RCC 7860 (cell line): ENCODE results near the gene PRUNE2.
"Not testable (repeated sequence)": the region's sequence is repeated elsewhere in the genome, so short reads cannot be mapped to it uniquely, and the experiment has no call there.

Experiments
- DNase-seq: peaks from one replicate; pipeline ENCODE4 v3.0.0-alpha.2; 2015; ENCODE audit warnings: low spot score
- FAIRE-seq: peaks from 2 replicates; lab custom pipeline; 2012; peaks lifted over from hg19 to GRCh38; lab: Jason Lieb, UNC

The PRUNE2 gene

GRCh38 chr9:76608575-76609273, 297.2 kb downstream of the PRUNE2 start:
- no peak for FAIRE-seq
- DNase-seq, result no peak

DNA sequence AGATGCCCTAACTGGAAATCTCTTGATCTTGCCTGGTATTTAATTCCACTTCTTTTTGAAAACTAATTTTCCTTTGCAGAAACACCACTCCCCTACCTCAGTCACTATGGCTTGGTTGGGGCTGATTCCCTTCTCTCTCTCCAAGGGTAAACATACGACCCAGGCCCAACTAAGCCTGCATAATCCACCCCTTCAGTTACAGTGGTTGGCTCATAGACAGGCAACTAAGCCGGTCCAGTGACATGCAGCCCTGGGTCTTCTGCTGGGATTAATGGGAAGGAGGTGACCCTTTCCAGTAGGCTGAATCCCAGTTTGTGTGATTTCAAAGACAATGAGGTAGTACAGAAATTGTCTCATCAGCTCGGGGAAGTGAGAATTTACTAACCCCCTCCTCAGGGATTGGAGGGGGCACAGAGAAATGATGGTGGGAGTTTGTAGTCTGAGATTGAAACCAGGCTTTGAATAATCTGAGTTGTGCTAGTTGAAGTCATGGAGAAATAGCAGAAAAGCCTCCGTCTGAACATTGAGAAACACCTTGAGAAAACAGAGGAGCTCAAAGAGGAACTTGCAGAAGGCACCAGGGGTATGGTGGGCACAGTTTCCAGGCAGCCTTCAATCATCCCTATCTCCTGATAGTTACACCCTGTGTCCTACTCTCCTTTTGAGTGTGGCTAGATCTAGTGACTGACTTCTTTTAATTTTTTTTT, 298.0 kb downstream of the PRUNE2 start:
- FAIRE-seq (no peak), DNase-seq (no peak)

GRCh38 chr9:76605321-76605900, 300.5 kb downstream of the PRUNE2 start:
- DNase-seq, result no peak
- no peak for FAIRE-seq

DNA sequence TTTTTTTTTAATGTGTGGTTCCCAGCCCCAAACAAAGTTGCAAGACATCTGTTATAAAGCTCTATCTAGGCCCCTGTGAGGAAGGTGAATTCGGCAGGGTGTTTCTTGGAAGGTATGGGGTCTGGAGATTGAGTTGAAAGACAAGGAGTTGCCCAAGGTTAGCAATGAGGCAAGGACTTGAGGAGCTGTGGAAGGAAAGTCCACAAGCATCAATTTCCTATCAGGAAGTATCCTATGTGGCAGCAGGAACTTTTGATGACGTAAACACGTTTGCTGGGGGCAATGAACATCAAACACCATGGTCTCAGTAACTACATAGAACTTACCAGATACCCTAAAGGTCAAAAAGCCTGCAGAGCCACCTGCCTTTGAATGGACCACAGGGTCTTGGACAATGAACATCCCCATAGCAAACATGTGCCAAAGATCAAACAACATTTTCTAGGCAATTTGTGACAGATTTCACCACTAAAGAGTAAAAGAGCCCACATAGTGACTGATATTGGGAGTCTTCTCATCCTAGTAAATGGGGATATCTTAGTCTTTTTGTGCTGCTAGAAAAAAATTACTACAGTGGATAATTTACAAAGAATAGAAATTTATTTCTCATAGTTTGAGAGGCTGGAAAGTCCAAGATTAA, 301.9 kb downstream of the PRUNE2 start:
- FAIRE-seq (no peak), DNase-seq (no peak)

DNA sequence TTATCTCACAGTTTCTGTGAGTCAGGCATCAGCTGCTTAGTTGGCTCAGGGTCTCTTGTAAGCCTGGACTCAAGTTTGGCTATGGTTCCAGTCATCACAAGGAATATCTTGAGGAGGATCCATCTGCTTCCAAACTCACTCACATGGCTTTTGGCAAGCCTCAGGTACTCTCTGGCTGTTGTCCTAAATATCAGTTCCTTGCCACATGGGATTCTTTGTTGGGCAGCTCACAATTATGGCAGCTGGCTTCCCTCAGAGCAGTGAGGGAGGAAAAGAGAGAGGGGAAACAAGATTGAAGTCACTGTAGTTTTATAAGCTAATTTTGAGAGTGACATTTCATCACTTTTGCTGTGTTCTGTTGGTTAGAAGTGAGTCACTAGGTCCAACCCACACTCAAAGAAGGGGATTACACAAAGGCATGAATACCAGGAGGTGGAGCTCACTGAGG, 302.4 kb downstream of the PRUNE2 start:
- FAIRE-seq (no peak), DNase-seq (no peak)

- DNase-seq (no peak), FAIRE-seq (no peak)
Observed at GRCh38 chr9:76602199-76602598, 303.7 kb downstream of the PRUNE2 start.

DNA sequence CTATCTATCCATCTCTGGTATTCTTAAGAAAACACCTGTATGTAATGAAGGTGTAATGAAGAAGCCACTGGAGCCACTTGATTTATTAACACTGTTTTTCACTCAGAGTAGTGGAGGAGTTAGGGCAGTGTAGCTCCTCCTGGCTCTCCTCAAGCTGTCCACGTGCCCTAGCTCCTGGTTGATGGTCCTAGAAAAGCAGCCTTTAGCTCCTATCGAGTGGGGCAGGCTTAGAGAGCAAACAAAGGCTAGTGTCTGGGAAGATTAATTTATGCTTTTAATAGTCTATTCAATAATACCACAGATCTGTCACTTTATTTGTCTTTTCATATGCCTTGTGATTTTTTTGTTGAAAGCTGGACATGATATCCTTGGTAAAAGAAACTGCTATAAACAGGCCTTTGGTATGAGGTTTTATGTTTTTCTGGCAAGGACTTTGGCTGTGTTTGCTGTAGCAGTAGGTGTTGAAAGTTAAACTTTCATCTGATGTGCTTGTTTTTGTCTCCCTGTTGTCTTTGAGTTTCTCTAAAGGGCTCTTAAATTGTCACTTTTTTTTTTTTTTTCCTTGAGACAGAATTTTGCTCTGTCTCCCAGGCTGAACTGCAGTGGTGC, 305.8 kb downstream of the PRUNE2 start:
- FAIRE-seq (no peak), DNase-seq (no peak)

- FAIRE-seq, result no peak
- DNase-seq, result no peak
Observed at GRCh38 chr9:76598981-76599380, 306.9 kb downstream of the PRUNE2 start.

GRCh38 chr9:76595645-76596044, 310.3 kb downstream of the PRUNE2 start:
- FAIRE-seq (no peak), DNase-seq (peak; percentile 49)

DNA sequence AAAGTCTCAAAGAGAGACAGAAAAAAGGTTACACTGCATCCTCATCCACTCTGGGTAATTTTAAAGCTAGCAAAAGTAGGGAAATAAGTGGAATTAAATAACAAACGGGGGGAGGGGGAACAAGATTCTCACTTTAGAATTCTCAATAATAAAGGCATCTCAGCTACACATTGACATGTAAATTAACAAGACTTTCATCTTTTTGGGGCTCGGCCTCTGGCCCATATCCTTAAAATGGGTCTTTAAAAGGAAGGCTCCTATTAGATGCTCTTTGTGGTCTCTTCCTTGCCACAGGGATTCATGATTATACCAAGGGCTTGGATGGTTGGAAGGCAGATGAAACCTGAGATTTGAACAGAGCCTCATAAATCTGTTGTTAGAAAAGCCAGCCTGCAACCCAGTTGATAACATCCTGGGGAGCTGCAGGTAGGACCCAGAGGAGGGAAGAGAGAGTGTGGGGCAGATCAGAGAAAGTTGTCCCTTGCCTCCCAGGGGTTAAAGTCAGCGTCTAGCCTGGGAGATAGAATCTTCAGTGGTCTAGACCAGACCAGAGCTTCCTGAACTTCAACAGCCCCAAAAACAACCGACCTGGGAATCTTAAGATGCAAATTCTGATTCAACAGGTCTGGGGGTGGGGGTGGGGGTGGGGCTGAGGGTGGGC, 311.0 kb downstream of the PRUNE2 start:
- DNase-seq, result no peak
- FAIRE-seq, result no peak

DNA sequence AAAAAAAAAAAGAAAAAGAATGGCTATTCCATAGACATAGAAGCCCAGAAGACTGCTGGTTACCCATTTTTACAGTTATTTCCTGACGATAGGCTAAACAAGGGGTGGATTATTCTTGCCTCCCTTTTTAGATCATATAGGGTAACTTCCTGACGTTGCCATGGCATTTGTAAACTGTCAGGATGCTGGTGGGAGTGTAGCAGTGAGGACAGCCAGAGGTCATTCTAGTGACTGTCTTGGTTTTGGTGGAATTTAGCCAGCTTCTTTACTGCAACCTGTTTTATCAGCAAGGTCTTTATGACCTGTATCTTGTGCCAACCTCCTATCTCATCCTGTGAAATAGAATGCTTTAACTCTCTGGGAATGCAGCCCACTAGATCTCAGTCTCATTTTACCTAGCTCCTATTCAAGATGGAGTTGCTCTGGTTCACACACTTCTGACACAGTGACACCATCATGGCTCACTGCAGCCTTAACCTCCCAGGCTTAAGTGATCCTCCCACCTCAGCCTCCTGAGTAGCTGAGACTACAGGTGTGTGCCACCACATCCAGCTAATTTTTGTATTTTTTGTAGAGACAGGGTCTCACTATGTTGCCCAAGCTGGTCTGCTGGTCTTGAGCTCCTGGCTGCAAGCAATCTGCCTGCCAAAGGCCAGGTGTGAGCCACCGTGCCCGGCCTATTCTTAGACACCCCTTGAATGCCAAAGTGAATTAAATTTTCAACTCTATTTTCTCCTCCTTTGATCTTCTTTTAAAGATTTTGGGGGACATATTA, 311.8 kb downstream of the PRUNE2 start:
- FAIRE-seq, result not testable (repeated sequence)

GRCh38 chr9:76592974-76593347, 313.0 kb downstream of the PRUNE2 start:
- FAIRE-seq (no peak), DNase-seq (no peak)

More for the DNA sequence above, 311.8 kb downstream of the PRUNE2 start:
- peak; percentile 39 for DNase-seq

GRCh38 chr9:76592091-76592973, 313.6 kb downstream of the PRUNE2 start:
- DNase-seq, result peak; percentile 23
- peak; percentile 52 for FAIRE-seq

DNA sequence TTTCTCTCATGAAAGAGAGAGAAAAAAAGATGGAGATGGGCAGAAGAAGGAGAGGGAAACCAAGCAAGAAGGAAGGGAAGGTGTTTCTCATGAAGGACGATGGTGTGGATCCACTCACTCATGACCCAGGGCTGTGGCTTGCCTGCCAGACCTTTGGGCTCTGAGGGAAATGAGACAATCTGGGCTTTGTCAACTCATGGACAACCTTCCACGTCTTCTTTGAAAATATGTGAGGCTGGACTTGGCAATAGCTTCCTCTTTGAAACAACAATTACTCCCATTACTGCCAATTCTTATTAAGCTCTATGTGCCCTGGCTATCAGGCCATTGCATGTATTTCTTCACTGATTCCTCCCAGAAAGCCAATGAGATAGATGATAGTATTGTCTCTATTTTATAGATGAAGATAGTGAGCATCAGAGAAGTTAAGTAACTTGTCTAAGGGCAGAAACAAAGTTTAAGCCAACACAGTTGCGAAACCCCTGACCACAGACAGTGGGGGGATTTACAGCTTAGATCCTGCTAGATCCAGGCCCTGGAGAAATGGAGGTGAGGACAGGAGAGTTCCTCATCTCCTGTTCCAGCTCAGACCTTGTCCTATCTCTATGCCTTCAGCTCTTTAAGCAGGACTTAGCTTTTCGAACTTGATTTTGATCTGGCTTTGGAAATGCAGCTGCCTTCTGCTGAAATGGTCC, 314.5 kb downstream of the PRUNE2 start:
- FAIRE-seq (no peak), DNase-seq (no peak)

DNA sequence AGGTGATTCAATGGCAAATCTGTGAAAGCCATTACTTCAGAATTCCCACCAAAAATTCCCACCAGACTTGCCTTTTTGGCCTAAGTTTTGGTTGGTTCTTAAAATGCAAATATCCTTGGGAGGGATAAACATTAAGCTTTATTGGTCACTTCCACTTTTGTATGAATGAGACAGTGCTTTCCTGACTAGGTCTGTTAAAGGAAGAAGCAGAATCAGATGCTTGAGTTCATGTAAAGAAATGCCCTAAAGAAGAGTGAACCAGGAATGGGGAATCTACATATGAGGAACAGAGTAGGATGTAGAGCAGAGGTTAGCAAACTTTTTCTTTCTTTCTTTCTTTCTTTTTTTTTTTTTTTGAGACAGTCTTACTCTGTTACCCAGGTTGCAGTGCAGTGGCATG, 317.6 kb downstream of the PRUNE2 start:
- DNase-seq (no peak), FAIRE-seq (no peak)

DNA sequence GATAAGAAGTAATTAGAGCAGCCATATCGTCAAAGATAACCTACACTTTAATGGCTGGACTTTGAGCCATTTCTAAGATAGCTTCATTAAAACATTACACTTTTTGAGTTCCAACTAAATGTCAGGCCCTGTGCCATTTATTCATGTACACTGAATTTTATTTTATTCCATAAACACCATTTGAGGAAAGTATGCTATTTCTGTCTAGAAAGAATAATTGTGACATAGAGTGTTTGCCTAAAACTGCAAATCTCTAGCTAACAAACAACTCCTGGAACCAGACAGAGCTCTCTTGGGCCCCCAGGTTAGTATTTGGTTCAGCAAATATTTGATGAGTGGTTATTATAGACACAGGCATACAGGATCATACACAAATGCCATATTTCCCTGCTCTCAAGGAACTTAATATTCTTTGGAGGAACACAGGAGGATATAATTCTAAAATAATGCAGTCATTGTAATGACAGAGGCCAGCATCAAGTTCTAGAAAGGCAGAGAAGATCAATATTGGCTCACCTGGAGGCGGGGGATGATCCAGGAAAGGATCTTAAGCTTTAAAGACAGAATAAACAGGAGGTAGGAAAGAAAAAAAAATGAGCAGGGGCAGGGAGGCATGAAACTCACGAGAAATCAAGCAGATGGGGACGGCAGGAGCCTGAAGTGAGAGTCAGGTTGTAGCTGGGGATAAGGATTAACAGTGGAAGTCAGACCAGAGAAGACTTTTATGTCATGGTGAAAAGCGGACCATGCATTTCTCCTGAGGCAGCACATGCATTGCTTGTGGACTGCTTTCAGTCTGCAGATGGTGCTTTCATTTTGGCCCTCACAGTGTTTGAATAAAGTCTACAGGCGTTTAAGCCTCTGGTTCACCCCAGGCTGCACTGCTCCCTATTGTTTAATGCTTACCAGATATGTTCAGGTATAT, 319.3 kb downstream of the PRUNE2 start:
- DNase-seq (no peak), FAIRE-seq (no peak)
